Measurements from ENCODE around the gene AGPS. TPM values are rescaled to one million over a fixed set of nuclear protein-coding genes. Genes with fewer than 3 reads are reported as not detected.
"Not testable (repeated sequence)": the region's sequence is repeated elsewhere in the genome, so short reads cannot be mapped to it uniquely, and the experiment has no call there.

AGPS gene
- total and polyA plus RNA-seq, 2 donors (not counting 1 experiment from before 2014, with no cell fraction given), result 2.2 to 25.5 TPM

DNA sequence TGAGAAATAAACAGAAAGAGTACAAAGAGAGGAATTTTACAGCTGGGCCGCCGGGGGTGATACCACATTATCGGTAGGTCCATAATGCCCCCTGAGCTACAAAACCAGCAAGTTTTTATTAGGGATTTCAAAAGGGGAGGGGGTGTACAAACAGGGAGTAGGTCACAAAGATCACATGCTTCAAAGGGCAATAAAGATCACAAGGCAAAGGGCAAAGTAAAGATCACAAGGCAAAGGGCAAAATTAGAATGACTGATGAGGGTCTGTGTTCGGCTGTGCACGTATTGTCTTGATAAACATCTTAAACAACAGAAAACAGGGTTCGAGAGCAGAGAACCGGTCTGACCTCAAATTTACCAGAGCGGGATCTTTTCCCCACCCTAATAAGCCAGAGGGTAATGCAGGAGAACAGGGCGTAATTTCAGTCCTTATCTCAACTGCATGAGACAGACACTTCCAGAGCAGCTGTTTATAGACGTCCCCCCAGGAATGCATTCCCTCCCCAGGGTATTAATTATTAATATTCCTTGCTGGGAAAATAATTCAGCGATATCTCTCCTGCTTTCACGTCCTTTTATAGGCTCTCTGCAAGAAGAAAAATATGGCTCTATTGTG is 38.6 kb downstream of the AGPS start:
- H3K4me3 ChIP-seq (ENCODE audit: control extremely low read depth in 1 of 5, extremely low read depth in 1 of 5, insufficient read depth in 1 of 5, low read depth in 2 of 5, low read length in 4 of 5); H3K4me1 Mint-ChIP-seq; H3K27ac ChIP-seq (ENCODE audit: low read length in 2 of 2); H3K4me1 ChIP-seq (ENCODE audit: control insufficient read depth in 2 of 2, insufficient read depth in 2 of 2, low read length in 2 of 2); H3K27ac Mint-ChIP-seq; ATAC-seq (ENCODE audit: low read depth); H2AFZ ChIP-seq (ENCODE audit: insufficient read depth, low read depth, low read length, poor library complexity, severe bottlenecking); H3K27me3 ChIP-seq (replicated peaks in 1 of 4; ENCODE audit: control extremely low read depth in 1 of 4, control insufficient read depth in 3 of 4, insufficient read depth in 4 of 4, low read length in 3 of 4); POLR2A ChIA-PET; H3K4me3 Mint-ChIP-seq; H4K20me1 ChIP-seq (ENCODE audit: control insufficient read depth, insufficient read depth, low read length, poor library complexity, severe bottlenecking); intact Hi-C loops (cut with micrococcal nuclease); CTCF ChIA-PET; H3K9ac ChIP-seq (ENCODE audit: low read length); H3K27me3 Mint-ChIP-seq; H3K4me2 ChIP-seq (replicated peaks; ENCODE audit: low read depth, low read length, poor library complexity, severe bottlenecking); DNase-seq: not testable (repeated sequence)
- 95% methylated on average over 7 of the region's 12 CpGs for WGBS (ENCODE audit: insufficient coverage)
- peaks cover 43% of the 10 kb centered on the region for H3K79me2 ChIP-seq (ENCODE audit: control insufficient read depth, insufficient read depth, low read length)
- H3K9me3 ChIP-seq (ENCODE audit: control extremely low read depth in 1 of 3, control insufficient read depth in 2 of 3, insufficient read depth in 1 of 3, low read length in 2 of 3), result peaks cover 13 to 49% (median 21%) of the 10 kb centered on the region in 3 donors
- peaks cover 9 to 16% of the 10 kb centered on the region in 2 experiments for H3K36me3 ChIP-seq (replicated peaks in 1 of 2; ENCODE audit: control extremely low read depth in 1 of 2, control insufficient read depth in 1 of 2, extremely low read depth in 1 of 2, insufficient read depth in 2 of 2, low read length in 1 of 2)
- H3K9me3 Mint-ChIP-seq (ENCODE audit: insufficient read depth), result peaks cover 33% of the 10 kb centered on the region

- no peak for TF ChIP-seq CTCF (IDR thresholded peaks at IDR 0.05)
- TF ChIP-seq EZH2 (IDR thresholded peaks at IDR 0.05; ENCODE audit: borderline replicate concordance, insufficient read depth, low read depth, low read length, poor library complexity, severe bottlenecking), result no peak
- WGBS (ENCODE audit: insufficient coverage), result no CpG with 5 or more reads among the region's 1 CpG
These were observed 40.1 kb downstream of the AGPS start for GRCh38 chr2:177432703-177433102.

More at GRCh38 chr2:177432703-177433102, 40.1 kb downstream of the AGPS start:
- DNase-seq (no peak), ATAC-seq (ENCODE audit: low read depth) (no peak)
- Histone ChIP-seq H3K27me3 (replicated peaks in 1 of 4; ENCODE audit: control extremely low read depth in 1 of 4, control insufficient read depth in 3 of 4, insufficient read depth in 4 of 4, low read length in 3 of 4) (no peaks in the 10 kb centered on the region), H3K9me3 (ENCODE audit: control extremely low read depth in 1 of 3, control insufficient read depth in 2 of 3, insufficient read depth in 1 of 3, low read length in 2 of 3) (peaks cover 13 to 41% (median 21%) of the 10 kb centered on the region in 3 donors), H3K9ac (ENCODE audit: low read length) (no peak overlapping the region), H3K27ac (ENCODE audit: low read length in 2 of 2) (no peak overlapping the region), H3K36me3 (replicated peaks in 1 of 2; ENCODE audit: control extremely low read depth in 1 of 2, control insufficient read depth in 1 of 2, extremely low read depth in 1 of 2, insufficient read depth in 2 of 2, low read length in 1 of 2) (peaks cover 9 to 22% of the 10 kb centered on the region in 2 experiments), H3K79me2 (ENCODE audit: control insufficient read depth, insufficient read depth, low read length) (peaks cover 31% of the 10 kb centered on the region), H4K20me1 (ENCODE audit: control insufficient read depth, insufficient read depth, low read length, poor library complexity, severe bottlenecking) (no peaks in the 10 kb centered on the region), H3K4me3 (ENCODE audit: control extremely low read depth in 1 of 5, extremely low read depth in 1 of 5, insufficient read depth in 1 of 5, low read depth in 2 of 5, low read length in 4 of 5) (no peak overlapping the region), H3K4me1 (ENCODE audit: control insufficient read depth in 2 of 2, insufficient read depth in 2 of 2, low read length in 2 of 2) (no peaks in the 10 kb centered on the region), H3K4me2 (replicated peaks; ENCODE audit: low read depth, low read length, poor library complexity, severe bottlenecking) (no peak overlapping the region), H2AFZ (ENCODE audit: insufficient read depth, low read depth, low read length, poor library complexity, severe bottlenecking) (no peak overlapping the region)
- H3K9me3 Mint-ChIP-seq (ENCODE audit: insufficient read depth), result peaks cover 25% of the 10 kb centered on the region
- intact Hi-C loops (cut with micrococcal nuclease), result no loop called here
- no peaks in the 10 kb centered on the region for H3K4me1 Mint-ChIP-seq
- ChIA-PET CTCF (interaction anchor here (1.3 kb wide), 1 partner anchor 268 kb away, joined by 3 read pairs; no protein-coding TSS in a partner anchor), POLR2A (no interaction called here)
- H3K27ac Mint-ChIP-seq, result no peak overlapping the region
- no peaks in the 10 kb centered on the region for H3K27me3 Mint-ChIP-seq
- H3K4me3 Mint-ChIP-seq, result no peak overlapping the region

All from B cell (primary cell).